SIG-M5 treated with dmso at 0.1 percent for 504 hours (cell line): Measurements from ENCODE around the gene RTN4RL1.
A peak's percentile ranks its signal among the peaks of the same experiment; 100 is the strongest.

Source experiments
- DNase-seq: peaks from one replicate; lab custom pipeline; 2025; ENCODE audit not compliant: unreplicated experiment; lab: John Stamatoyannopoulos, UW

Gene RTN4RL1

GRCh38 chr17:2059547-2060384, 34.6 kb upstream of the RTN4RL1 start:
- no peak for DNase-seq

- DNase-seq: peak; percentile 57
Observed at GRCh38 chr17:2058586-2059546, 33.7 kb upstream of the RTN4RL1 start.

GRCh38 chr17:2057760-2058585, 32.8 kb upstream of the RTN4RL1 start:
- no peak for DNase-seq

GRCh38 chr17:2057175-2057759, 32.1 kb upstream of the RTN4RL1 start:
- no peak for DNase-seq

- DNase-seq: no peak
Observed at GRCh38 chr17:2056206-2057174, 31.4 kb upstream of the RTN4RL1 start.

- DNase-seq: no peak
Observed at GRCh38 chr17:2055292-2056205, 30.4 kb upstream of the RTN4RL1 start.

- DNase-seq: peak; percentile 54
Observed at GRCh38 chr17:2054512-2055291, 29.6 kb upstream of the RTN4RL1 start, which contains the start of gene HIC1. TSS of gene HIC1 (plus strand) at chr17:2055103. CDS start at chr17:2056691, 1,588 bp downstream.

GRCh38 chr17:2054262-2054511, 29.1 kb upstream of the RTN4RL1 start:
- no peak for DNase-seq

- DNase-seq: peak; percentile 49
Observed at GRCh38 chr17:2053380-2054261, 28.5 kb upstream of the RTN4RL1 start.

- no peak for DNase-seq
Observed at GRCh38 chr17:2051933-2052559, 26.9 kb upstream of the RTN4RL1 start.

GRCh38 chr17:2051061-2051932, 26.2 kb upstream of the RTN4RL1 start:
- no peak for DNase-seq

- DNase-seq: no peak
Observed at GRCh38 chr17:2050300-2051060, 25.3 kb upstream of the RTN4RL1 start.

GRCh38 chr17:2049333-2050299, 24.5 kb upstream of the RTN4RL1 start:
- peak; percentile 55 for DNase-seq
